Measurements from ENCODE around the gene DCTD.

- TF ChIP-seq EZH2phosphoT487 (IDR thresholded peaks at IDR 0.05; ENCODE audit: low read length): no peak
- TF ChIP-seq CTCF (IDR thresholded peaks at IDR 0.05; ENCODE audit: low read length): no peak
Measured at GRCh38 chr4:182937268-182938204, 20.4 kb upstream of the DCTD start.

Measured in MM.1S (cell line).